GM18507 (cell line): ENCODE data around the gene INO80.
"Not testable (repeated sequence)": the region's sequence is repeated elsewhere in the genome, so short reads cannot be mapped to it uniquely, and the experiment has no call there.

Experiments used
- DNase-seq: peaks from one replicate; pipeline ENCODE4 v3.0.0; 2011; ENCODE audit warnings: low read depth; ENCODE audit not compliant: insufficient read length; ENCODE audit errors: extremely low spot score
- FAIRE-seq: peaks from 2 replicates; lab custom pipeline; 2011; peaks lifted over from hg19 to GRCh38; lab: Jason Lieb, UNC

INO80 gene

GRCh38 chr15:41116116-41116961, at the start of gene INO80:
INO80 (minus strand) TSS chr15:41116280; CDS start chr15:41096310, 19,970 bp downstream.
- DNase-seq, result peak; percentile 86
- peak; percentile 95 for FAIRE-seq

- FAIRE-seq (no peak), DNase-seq (no peak)
Measured at GRCh38 chr15:41161736-41162135, 45.7 kb upstream of the INO80 start.

GRCh38 chr15:41161336-41161735, 45.3 kb upstream of the INO80 start:
- FAIRE-seq (no peak), DNase-seq (no peak)

GRCh38 chr15:41160639-41161315, 44.7 kb upstream of the INO80 start:
- no peak for DNase-seq
- FAIRE-seq, result no peak

GRCh38 chr15:41154412-41154811, 38.3 kb upstream of the INO80 start:
- FAIRE-seq (no peak), DNase-seq (no peak)

- DNase-seq (no peak), FAIRE-seq (no peak)
Measured at GRCh38 chr15:41153733-41154132, 37.7 kb upstream of the INO80 start.

- no peak for FAIRE-seq
- DNase-seq, result no peak
Measured at GRCh38 chr15:41151451-41152005, 35.4 kb upstream of the INO80 start.

GRCh38 chr15:41150279-41150678, 34.2 kb upstream of the INO80 start:
- DNase-seq (no peak), FAIRE-seq (no peak)

GRCh38 chr15:41148065-41148464, 32.0 kb upstream of the INO80 start:
- no peak for DNase-seq
- FAIRE-seq, result no peak

- DNase-seq (no peak), FAIRE-seq (no peak)
Measured at GRCh38 chr15:41139619-41140018, 23.5 kb upstream of the INO80 start.

- FAIRE-seq, result not testable (repeated sequence)
Measured at GRCh38 chr15:41139112-41139511, 23.0 kb upstream of the INO80 start.

GRCh38 chr15:41135580-41135979, 19.5 kb upstream of the INO80 start:
- DNase-seq, FAIRE-seq: not testable (repeated sequence)

More at GRCh38 chr15:41139112-41139511, 23.0 kb upstream of the INO80 start:
- DNase-seq, result not testable (repeated sequence)

GRCh38 chr15:41133454-41133853, 17.4 kb upstream of the INO80 start:
- FAIRE-seq, result no peak

GRCh38 chr15:41132094-41132493, 16.0 kb upstream of the INO80 start:
- DNase-seq, FAIRE-seq: not testable (repeated sequence)

More at GRCh38 chr15:41133454-41133853, 17.4 kb upstream of the INO80 start:
- DNase-seq, result no peak

GRCh38 chr15:41128174-41128902, 12.3 kb upstream of the INO80 start:
- FAIRE-seq (peak; percentile 15), DNase-seq (no peak)

GRCh38 chr15:41125931-41126642, 10.0 kb upstream of the INO80 start:
- FAIRE-seq, result no peak
- no peak for DNase-seq

GRCh38 chr15:41125063-41125669, 9.1 kb upstream of the INO80 start:
- DNase-seq (no peak), FAIRE-seq (no peak)

GRCh38 chr15:41124058-41124457, 8.0 kb upstream of the INO80 start:
- FAIRE-seq (no peak), DNase-seq (no peak)

- no peak for DNase-seq
- no peak for FAIRE-seq
Measured at GRCh38 chr15:41122849-41123248, 6.8 kb upstream of the INO80 start.
